Activated CD4-positive, alpha-beta T cell treated with anti-CD3 and anti-CD28 coated beads for 4 hours (primary cell): ENCODE measurements around the gene EHMT2.

ENCODE experiments used
- DNase-seq, 2 donors: peaks; one replicate each; pipeline ENCODE4 v3.0.0-alpha.2; 2020

Gene EHMT2

DNA sequence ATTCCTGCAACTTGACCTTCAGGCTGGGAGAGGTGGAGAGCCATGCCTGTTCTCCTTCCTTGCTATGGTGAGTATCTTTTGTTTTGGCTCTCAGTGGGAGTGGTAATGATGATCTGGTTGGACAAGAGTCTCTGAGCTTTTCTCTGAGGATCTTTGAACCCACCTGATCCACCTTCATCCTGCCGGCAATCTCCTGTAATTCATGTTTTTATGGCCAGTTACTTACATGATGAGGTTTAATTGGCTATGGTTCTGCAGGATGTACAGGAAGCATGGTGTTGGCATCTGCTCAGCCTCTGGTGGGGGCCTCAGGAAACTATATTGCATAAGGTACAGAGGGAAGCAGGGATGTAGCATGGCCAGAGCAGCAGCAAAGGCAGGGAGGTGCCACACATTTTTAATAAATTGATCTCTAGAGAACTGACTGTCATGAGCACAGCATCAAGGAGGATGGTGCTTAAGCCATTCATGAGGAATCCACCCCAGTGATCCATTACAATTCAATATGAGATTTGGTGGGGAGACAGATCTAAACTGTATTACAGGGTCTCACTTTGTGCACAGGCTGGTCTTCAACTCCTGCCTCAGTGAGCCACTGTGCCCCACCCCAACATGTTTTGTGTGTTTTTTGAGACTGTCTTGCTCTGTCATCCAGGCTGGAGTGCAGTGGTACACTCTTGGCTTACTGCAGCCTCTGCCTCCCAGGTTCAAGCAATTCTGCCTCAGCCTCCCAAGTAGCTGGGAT, 60.0 kb downstream of the EHMT2 start:
- DNase-seq, result no peak

DNA sequence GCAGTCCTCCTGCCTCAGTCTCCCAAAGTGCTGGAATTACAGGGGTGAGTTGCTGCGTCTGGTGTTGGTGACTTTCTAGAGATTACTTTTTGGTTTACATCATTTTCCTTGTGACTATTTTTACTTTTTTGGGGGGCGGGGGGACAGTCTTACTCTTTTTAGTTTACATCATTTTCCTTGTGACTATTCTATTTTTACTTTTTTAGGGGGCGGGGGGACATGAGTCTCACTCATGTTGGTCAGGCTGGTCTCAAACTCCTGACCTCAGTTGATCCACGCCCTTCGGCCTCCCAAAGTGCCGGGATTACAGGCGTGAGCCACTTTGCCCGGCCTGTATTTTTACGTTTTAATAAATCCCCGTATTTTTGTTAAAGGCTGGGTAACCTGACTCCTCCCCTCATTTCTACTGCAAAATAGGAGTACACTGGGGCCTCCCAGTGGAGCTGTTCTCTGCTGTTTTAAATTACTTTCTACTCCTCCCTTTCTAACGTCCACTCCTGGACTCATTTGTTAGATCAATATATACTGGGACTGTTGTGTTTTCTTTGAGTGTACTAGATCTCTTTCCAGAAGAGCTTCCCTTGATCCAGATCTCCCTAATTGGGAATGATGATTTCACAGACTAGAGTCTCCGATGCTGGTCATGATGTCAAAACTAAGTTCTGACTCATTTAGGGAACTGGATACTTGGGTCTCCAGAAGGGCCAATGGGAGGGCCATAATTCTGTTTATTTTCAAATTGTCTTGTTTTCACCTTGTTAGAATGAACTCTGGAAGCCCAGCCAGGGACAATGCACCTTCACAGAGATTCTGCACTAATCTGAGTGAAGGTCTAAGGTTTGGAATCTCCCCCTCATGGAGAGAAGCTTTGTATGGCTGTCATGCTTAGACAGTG, 60.8 kb downstream of the EHMT2 start:
- no peak for DNase-seq

DNA sequence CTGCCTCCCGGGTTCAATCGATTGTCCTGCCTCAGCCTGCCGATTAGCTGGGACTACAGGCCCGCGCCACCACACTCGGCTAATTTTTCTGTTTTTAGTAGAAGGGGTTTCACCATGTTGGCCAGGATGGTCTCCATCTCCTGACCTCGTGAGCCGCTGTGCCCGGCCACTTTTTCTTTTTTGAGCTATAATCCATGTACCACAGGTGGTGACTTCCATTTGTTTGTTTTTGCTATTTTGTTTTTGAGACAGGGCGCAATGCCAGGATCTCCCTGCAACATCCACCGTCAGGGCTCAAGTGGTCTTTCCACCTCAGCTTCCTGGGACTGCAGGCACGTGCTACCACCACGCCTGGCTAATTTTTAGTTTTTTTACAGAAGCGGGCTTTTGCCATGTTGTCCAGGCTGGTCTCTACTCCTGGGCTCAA, 61.4 kb downstream of the EHMT2 start:
- DNase-seq, result no peak

DNA sequence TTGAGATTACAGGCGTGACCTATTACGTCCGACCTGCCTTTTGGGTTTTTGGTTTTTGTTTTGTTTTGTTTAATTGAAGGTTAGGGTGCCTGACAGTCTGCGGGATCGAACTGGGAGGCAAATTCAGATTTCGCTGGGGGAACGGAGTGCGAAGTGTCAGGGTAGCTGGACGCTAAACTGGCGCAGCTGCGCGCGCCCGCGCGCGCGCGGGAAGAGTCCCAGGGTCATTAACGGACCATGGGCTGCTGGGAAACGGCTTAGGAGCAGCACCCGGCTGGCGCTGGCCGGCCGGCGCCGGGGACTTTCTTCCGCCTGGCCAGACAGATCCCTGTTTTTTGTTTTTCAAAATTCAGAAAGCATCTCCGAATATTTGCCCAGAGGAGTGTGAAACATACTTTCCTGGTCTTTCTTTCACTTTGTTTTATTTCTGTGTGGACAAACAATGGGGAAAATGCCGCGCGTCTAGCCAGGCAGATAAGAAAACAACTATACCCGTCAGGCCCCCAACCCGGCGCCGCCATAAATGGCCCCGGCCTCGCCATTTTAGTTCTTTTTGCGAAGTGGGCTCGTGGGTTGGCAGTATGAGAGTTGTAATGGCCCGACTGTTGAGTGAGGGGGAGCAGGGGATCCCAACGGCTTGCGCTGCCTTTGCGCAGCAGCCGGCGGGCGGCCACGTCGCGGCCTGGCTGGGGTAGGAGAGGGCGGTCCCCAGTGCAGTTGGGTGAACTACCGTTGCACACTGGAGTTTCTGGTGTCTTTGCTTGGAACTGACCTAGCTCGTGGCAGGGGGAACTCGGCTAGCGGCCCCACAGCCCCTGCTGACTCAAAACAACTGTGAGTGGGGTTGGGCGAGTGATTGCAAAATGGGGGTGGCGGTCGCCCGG, 62.9 kb downstream of the EHMT2 start:
- peak; percentile 80 to 81 for DNase-seq

DNA sequence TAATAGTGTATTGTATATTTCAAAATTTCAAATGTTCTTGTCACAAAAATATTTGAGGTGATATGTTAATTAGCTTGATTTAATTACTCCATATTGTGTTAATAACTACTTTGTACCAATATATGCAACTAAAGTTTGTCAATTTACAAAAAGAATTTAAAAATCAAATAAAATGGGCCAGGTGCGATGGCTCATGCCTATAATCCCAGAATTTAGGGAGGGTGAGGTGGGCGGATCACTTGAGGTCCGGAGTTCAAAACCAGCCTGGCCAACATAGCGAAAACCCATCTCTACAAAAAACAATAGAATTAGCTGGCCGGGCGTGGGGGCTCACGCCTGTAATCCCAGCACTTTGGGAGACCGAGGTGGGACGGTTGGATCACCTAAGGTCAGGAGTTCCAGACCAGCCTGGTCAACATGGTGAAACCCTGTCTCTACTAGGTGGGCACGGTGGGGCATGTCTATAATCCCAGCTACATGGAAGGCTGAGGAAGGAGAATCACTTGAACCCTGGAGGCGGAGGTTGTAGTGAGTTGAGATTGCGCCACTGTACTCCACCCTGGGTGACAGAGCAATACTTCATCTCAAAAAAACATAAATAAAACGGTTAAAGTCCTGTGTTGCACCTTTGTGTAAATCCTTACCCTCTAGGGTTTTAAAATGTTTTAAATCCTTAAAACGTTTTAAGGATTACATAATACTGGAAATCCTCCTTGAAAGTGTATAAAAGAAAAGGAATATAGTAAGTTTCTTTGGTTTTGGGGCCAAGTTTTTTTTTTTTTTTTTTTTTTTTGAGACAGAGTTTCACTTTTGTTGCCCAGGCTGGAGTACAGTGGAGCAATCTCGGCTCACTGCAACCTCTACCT, 65.9 kb downstream of the EHMT2 start:
- no peak for DNase-seq

DNA sequence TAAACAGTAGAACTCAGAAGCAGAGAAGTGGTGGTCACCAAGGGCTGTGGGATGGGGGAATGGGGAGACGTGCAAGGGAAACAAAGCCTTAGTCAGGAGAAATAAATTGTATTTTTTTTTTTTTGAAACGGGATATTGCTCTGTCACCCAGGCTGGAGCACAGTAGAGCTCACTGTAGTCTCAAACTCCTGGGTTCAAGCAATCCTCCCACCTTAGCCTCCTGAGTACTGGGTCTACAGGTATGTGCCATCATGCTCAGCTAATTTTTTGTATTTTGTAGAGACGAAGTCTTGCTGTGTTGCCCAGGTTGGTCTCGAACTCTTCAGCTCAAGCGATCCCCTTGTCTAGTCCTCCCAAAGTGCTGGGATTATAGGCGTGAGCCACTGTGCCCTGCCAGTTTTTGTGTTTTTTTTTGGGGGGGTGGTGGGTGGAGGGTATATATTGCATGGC, 66.6 kb downstream of the EHMT2 start:
- DNase-seq, result no peak
